ENCODE data around the gene GRAP2.

Gene GRAP2

DNA sequence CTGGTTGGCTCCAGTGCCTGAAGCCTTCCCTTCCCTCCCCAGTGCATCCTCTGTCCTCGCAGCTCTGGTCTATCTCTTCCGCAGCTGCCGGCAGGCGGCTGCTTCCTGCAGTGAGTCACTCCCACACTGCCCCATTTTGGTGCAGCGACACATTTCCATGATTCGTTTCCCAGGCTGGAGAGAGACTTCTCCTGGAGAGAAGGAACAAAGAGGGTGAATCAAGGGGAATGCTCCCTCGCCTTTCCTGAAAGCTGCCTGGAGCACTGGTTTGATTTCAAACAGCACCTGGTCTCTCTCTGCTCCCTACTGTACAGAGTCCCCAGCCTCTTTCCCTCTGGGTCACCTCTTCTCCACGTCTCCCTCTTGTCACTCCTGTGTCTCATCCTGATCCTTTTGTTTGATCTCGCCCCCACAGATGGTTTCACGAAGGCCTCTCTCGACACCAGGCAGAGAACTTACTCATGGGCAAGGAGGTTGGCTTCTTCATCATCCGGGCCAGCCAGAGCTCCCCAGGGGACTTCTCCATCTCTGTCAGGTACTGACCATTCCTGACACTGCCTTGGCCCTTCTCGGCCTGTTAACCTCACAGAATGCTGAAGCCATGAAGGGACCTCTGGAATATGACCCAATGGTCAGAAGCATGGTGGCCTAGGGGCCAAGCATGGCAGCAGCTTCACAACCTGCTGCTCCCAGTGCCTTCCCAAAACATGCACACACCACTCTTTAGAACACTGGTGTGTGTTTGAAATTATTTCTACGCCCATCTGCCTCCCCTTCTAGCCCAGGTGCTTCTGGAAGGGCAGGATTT is 59.0 kb downstream of the GRAP2 start, which contains the start of gene TMA7B:
TMA7B (plus strand) TSS at position 758 of the 808 bp plus-strand sequence. CDS start 3,978 bp downstream, outside the sequence.
- peak in 7 of 10 donors; percentile 34 to 94 (median 68) for DNase-seq
- intact Hi-C loops (cut with DNase I): no loop called here

- DNase-seq: peak in 1 of 10 donors; percentile 43
- intact Hi-C loops (cut with DNase I): no loop called here
These were observed 60.2 kb downstream of the GRAP2 start for GRCh38 chr22:39960791-39961746.

DNA sequence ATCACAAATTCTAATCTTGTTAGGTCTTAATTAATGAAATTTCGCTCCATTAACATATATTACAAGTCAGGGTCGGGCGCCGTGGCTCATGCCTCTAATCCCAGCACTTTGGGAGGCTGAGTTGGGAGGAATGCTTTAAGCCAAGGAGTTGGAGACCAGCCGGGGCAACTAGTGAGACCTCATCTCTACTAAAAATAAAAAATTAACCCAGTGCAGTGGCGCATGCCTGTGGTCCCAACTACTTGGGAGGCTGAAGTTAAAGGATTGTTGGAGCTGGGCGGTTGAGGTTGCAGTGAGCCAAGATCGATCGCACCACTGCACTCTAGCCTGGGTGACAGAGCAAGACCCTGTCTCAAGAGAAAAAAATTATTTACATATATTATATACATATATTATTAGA is 61.2 kb downstream of the GRAP2 start:
- intact Hi-C loops (cut with DNase I): no loop called here
- DNase-seq: no peak

DNA sequence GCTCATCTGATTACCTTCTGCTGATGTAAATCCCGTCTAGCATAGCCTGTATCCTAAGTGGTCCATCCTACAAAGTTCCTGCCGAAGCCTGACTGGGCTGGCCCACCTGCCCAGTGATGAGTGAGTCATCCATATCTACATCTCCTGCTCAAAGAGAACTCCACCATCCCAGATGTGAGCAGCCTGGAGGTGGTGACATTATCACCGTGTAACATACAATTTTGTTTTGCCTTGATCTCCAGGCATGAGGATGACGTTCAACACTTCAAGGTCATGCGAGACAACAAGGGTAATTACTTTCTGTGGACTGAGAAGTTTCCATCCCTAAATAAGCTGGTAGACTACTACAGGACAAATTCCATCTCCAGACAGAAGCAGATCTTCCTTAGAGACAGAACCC is 64.9 kb downstream of the GRAP2 start:
- intact Hi-C loops (cut with DNase I): no loop called here
- no peak for DNase-seq

- intact Hi-C loops (cut with DNase I): no loop called here
- DNase-seq: no peak
These were observed 65.6 kb downstream of the GRAP2 start for GRCh38 chr22:39966470-39966869.

DNA sequence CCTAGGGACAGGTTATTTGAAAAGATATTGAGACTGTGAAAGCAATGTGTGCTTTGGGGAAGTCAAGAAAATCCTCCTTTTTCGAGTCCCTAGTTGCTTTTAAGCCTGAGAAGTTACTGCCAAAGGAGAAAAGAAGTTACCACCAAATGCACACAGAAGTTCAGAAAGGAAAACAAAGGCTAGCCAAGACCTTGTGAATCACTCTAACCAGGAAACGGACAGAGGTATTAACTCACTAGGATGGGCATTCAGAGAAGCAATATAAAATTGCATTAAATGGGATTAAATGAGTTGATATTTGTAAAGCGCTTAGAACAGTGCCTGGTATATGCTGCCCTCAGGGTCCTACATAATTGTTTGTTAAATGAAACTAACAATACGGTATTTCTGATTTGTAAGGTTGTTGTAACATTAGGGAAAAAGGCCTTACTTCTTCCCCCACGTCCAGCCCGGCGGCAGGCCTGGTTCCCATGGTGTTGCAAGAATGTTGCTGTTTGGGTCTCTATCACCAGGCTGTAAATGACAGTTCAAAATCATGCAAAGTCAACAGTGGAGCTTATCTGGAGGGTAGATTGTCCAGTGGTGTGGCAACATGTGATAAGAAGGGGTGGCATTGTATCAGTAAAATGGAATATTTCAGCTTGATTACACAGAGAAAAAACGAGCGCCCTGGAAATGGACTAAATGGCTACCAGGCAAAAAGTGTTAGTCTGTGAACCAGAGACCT is 66.4 kb downstream of the GRAP2 start:
- intact Hi-C loops (cut with DNase I): no loop called here
- no peak for DNase-seq

DNA sequence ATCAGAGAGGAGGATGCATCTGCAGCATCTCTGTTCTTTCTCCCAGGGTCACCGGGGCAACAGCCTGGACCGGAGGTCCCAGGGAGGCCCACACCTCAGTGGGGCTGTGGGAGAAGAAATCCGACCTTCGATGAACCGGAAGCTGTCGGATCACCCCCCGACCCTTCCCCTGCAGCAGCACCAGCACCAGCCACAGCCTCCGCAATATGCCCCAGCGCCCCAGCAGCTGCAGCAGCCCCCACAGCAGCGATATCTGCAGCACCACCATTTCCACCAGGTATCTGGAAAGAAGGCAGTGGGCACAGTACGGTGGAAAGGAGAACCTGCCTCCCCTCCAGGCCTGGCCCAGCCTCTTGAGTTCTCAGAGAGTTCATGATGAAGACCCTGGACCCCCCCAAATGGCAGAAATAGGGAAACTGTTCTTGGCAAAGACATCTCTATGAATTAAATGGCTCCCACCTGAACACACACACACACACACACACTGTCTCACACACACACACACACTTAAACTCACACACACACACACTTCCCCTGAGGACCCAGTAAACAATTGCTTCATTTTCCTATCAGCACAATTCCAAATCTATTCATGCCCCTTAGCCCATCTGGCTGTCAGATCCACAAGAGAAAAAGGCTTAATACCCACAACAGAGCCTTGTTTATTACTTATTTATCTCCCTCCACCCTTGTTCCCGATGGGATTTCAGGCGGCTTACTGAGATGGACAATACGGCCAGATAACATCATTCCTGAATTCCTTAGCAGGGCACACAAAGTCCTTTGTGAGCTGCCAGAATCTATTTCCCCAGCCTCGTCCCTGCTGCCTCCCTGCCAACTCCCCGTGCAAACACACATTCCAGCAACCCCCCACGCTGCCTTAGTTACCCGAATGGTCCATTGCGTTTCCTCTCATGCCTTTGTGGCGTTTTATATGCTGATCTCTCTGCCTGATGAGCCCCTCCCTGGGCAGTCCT is 67.4 kb downstream of the GRAP2 start:
- DNase-seq: peak in 2 of 10 donors; percentile 29 to 67
- intact Hi-C loops (cut with DNase I): no loop called here

DNA sequence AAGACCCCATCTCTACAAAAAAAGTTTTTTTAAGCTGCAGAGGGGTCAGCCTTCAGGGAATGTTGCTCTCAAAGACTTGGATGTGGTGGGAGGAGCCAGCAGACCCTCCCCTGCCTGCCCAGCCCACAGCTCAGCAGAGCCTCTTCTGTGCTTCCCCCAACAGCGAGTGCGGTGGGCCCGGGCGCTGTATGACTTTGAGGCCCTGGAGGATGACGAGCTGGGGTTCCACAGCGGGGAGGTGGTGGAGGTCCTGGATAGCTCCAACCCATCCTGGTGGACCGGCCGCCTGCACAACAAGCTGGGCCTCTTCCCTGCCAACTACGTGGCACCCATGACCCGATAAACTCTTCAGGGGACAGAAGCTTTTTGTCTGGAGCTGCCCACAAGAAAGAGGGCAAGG is 69.9 kb downstream of the GRAP2 start:
- intact Hi-C loops (cut with DNase I): no loop called here
- peak in 1 of 10 donors; percentile 61 for DNase-seq

DNA sequence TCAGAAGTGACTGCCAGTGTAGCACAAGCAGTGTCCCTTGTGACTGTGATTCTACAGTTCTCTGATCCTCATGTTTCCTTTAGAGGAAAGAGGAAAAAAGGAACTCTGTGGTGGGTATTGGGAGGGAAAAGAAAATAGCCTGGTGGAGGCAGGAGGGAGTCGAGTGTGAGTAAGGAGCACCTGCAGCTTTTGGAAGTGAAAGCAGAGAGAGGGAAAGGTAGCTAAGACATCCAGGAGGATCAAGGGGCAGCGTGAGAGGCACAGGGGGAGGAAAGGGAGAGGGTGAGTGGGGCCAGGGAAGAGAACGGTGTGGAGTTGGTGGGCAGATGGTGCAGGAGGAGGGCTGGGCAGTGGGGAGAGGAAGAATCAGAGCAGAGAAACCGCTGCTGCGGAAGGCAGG is 71.8 kb downstream of the GRAP2 start:
- DNase-seq: no peak
- intact Hi-C loops (cut with DNase I): no loop called here

- DNase-seq: no peak
- intact Hi-C loops (cut with DNase I): no loop called here
These were observed 72.8 kb downstream of the GRAP2 start for GRCh38 chr22:39973656-39974055.

GRCh38 chr22:39974065-39974464 is 73.2 kb downstream of the GRAP2 start:
- no peak for DNase-seq
- intact Hi-C loops (cut with DNase I): no loop called here

GRCh38 chr22:39979048-39979447 is 78.2 kb downstream of the GRAP2 start:
- peak in 1 of 10 donors; percentile 16 for DNase-seq
- intact Hi-C loops (cut with DNase I): no loop called here

GRCh38 chr22:39979458-39979857 is 78.6 kb downstream of the GRAP2 start:
- peak in 1 of 10 donors; percentile 25 for DNase-seq
- intact Hi-C loops (cut with DNase I): no loop called here

- DNase-seq: peak in 2 of 10 donors; percentile 30 to 83
- intact Hi-C loops (cut with DNase I): no loop called here
These were observed 79.7 kb downstream of the GRAP2 start for GRCh38 chr22:39980596-39980995.

DNA sequence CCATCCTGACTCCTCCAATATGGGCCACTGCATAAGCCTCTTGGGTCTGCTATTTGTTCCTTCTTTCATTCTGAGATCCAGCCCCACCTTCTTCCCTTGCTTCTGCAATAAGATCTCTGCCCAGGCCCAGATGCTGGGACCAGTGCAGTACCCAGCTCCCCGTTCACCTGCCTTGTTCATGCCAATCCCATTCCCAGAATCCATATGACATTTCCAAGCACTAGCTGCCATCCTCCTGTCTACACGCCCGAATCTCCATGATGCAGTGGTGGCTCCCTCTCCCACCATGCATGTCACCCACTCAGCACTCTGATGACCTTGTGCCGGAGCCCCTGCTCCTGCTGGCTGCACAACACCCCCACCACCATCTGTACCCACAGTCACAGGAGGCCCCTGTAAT is 82.5 kb downstream of the GRAP2 start:
- peak in 1 of 10 donors; percentile 53 for DNase-seq

GRCh38 chr22:39984006-39984405 is 83.1 kb downstream of the GRAP2 start:
- intact Hi-C loops (cut with DNase I): no loop called here
- no peak for DNase-seq

More for the DNA sequence above, 82.5 kb downstream of the GRAP2 start:
- intact Hi-C loops (cut with DNase I): no loop called here

- intact Hi-C loops (cut with DNase I): no loop called here
These were observed 83.9 kb downstream of the GRAP2 start for GRCh38 chr22:39984746-39985145.

GRCh38 chr22:39985383-39986035 is 84.6 kb downstream of the GRAP2 start:
- DNase-seq: peak in 1 of 10 donors; percentile 65
- intact Hi-C loops (cut with DNase I): no loop called here

More at GRCh38 chr22:39984746-39985145, 83.9 kb downstream of the GRAP2 start:
- DNase-seq: no peak
